HepG2 (cell line): Measurements from ENCODE around the gene AUTS2.

Experiments used
- AKNA ChIP-seq: sonication (generic); formaldehyde crosslinking; IDR thresholded peaks from 2 replicates; pipeline ENCODE4 v1.4.0; 2020; ENCODE audit warnings: missing genetic modification reagents, borderline replicate concordance
- ATF3 ChIP-seq: sonication (generic); formaldehyde crosslinking; IDR thresholded peaks from 2 replicates; pipeline ENCODE4 v1.4.0; 2020; ENCODE audit warnings: missing genetic modification reagents
- CHD2 ChIP-seq: IDR thresholded peaks from 2 replicates; pipeline ENCODE4 v1.6.1; 2011; ENCODE audit warnings: low read depth, low read length, improper control_type of control experiment
- GATA4 ChIP-seq: sonication (generic); IDR thresholded peaks from 2 replicates; pipeline ENCODE4 v1.6.1; 2016; ENCODE audit warnings: antibody characterized with exemption, low read depth, borderline replicate concordance
- GMEB1 ChIP-seq: sonication (generic); formaldehyde crosslinking; IDR thresholded peaks from 2 replicates; pipeline ENCODE4 v1.5.1; 2020; ENCODE audit warnings: missing genetic modification reagents, mild to moderate bottlenecking, borderline replicate concordance
- KDM5A ChIP-seq: fragments of 200-600 bp; sonication (generic); IDR thresholded peaks from 2 replicates; pipeline ENCODE4 v1.7.0; 2018; ENCODE audit warnings: antibody characterized with exemption, mild to moderate bottlenecking, low read length, borderline replicate concordance
- MXD4 ChIP-seq: IDR thresholded peaks from 2 replicates; pipeline ENCODE4 v1.6.1; 2016; ENCODE audit warnings: mild to moderate bottlenecking, missing biosample characterization, missing genetic modification reagents
- POLR2A ChIP-seq, 2 experiments: IDR thresholded peaks; 2 replicates each; pipeline ENCODE4 v1.6.1; 2011; ENCODE audit warnings: low read depth in 2 of 2, low read length in 2 of 2, mild to moderate bottlenecking in 1 of 2, moderate library complexity in 1 of 2; ENCODE audit not compliant: insufficient read depth in 1 of 2
- SP2 ChIP-seq: sonication (generic); formaldehyde crosslinking; IDR thresholded peaks from 2 replicates; pipeline ENCODE4 v1.5.1; 2020; ENCODE audit warnings: mild to moderate bottlenecking, missing genetic modification reagents
- SP4 ChIP-seq: sonication (generic); formaldehyde crosslinking; IDR thresholded peaks from 2 replicates; pipeline ENCODE4 v1.8.1; 2023; ENCODE audit warnings: mild to moderate bottlenecking, missing genetic modification reagents
- ZBTB44 ChIP-seq: sonication (generic); formaldehyde crosslinking; IDR thresholded peaks from 2 replicates; pipeline ENCODE4 v1.4.0; 2020; ENCODE audit warnings: missing genetic modification reagents

- TF ChIP-seq ATF3 (CRISPR knock-in tag) (no peak), POLR2A (IDR thresholded peaks at IDR 0.05; ENCODE audit: insufficient read depth in 1 of 2, low read depth in 2 of 2, low read length in 2 of 2) (no peak), SP4 (CRISPR knock-in tag) (no peak), SP2 (CRISPR knock-in tag) (no peak), MXD4 (CRISPR knock-in tag) (no peak), KDM5A (no peak), GMEB1 (CRISPR knock-in tag) (no peak), GATA4 (no peak), CHD2 (no peak), AKNA (no peak), ZBTB44 (CRISPR knock-in tag) (no peak)
Measured at GRCh38 chr7:70598976-70599375, 1000.7 kb downstream of the AUTS2 start.
